HEK293 (cell line): ENCODE results near the gene BTBD8.

ENCODE experiments used
- CTCF ChIA-PET: fragments of 350-600 bp; formaldehyde crosslinking; extraction: SDS; loops from one replicate; lab custom pipeline; 2021; ENCODE audit warnings: antibody characterized with exemption; lab: Yijun Ruan, JAX
- POLR2A ChIA-PET: fragments of 300-600 bp; formaldehyde crosslinking; extraction: SDS; loops from one replicate; lab custom pipeline; 2020; ENCODE audit warnings: antibody characterized with exemption, inconsistent platforms; lab: Yijun Ruan, JAX
- H3K27ac ChIP-seq: fragments of 200-500 bp; sonication (Bioruptor generic); 2 replicates; pipeline ENCODE4 v1.5.1; 2014; ENCODE audit warnings: low read depth, low read length, control low read depth, inconsistent platforms; ENCODE audit errors: extremely low read depth
- H3K36me3 ChIP-seq, 2 experiments: fragments of 200-500 bp in 1 of 2; sonication (Bioruptor generic) in 1 of 2; 1 replicate in 1 of 2; 2 replicates in 1 of 2; pipeline ENCODE4 v1.5.1; 2014 to 2017; ENCODE audit warnings: inconsistent platforms in 2 of 2, low read length in 2 of 2; ENCODE audit not compliant: control insufficient read depth in 2 of 2, insufficient read depth in 1 of 2
- H3K4me1 ChIP-seq: fragments of 200-500 bp; sonication (Bioruptor generic); 2 replicates; pipeline ENCODE4 v1.5.1; 2014; ENCODE audit warnings: mild to moderate bottlenecking, low read length, inconsistent platforms; ENCODE audit not compliant: control insufficient read depth, insufficient read depth
- H3K4me3 ChIP-seq: 2 replicates; pipeline ENCODE4 v1.5.1; 2011; ENCODE audit warnings: low read depth, mild to moderate bottlenecking, control low read depth, low read length, moderate library complexity
- H3K9me3 ChIP-seq: fragments of 200-500 bp; sonication (Bioruptor generic); 2 replicates; pipeline ENCODE4 v1.5.1; 2014; ENCODE audit warnings: low read depth, low read length, inconsistent platforms; ENCODE audit not compliant: control insufficient read depth, insufficient read depth
- BCL11A ChIP-seq: fragments of 450-650 bp; formaldehyde crosslinking; IDR thresholded peaks from 2 replicates; pipeline ENCODE4 v1.5.1; 2016; ENCODE audit warnings: low read depth, missing biosample characterization, missing genetic modification characterization
- GLI2 ChIP-seq: fragments of 450-650 bp; formaldehyde crosslinking; IDR thresholded peaks from 2 replicates; pipeline ENCODE4; 2017; ENCODE audit warnings: missing biosample characterization, missing genetic modification characterization, low read depth, borderline replicate concordance
- MEIS1 ChIP-seq: sonication (generic); formaldehyde crosslinking; IDR thresholded peaks from 2 replicates; pipeline ENCODE4 v1.8.1; 2022; ENCODE audit warnings: missing genetic modification reagents, mild to moderate bottlenecking, borderline replicate concordance
- PRDM1 ChIP-seq: fragments of 450-650 bp; formaldehyde crosslinking; IDR thresholded peaks from 2 replicates; pipeline ENCODE4; 2016; ENCODE audit warnings: missing biosample characterization, missing genetic modification characterization
- RBAK ChIP-seq: fragments of 450-650 bp; formaldehyde crosslinking; IDR thresholded peaks from 2 replicates; pipeline ENCODE4 v1.5.1; 2016; ENCODE audit warnings: missing biosample characterization, missing genetic modification characterization
- ZNF155 ChIP-seq: fragments of 450-650 bp; formaldehyde crosslinking; IDR thresholded peaks from 2 replicates; pipeline ENCODE4 v1.5.1; 2016; ENCODE audit warnings: missing biosample characterization, missing genetic modification characterization
- ZNF169 ChIP-seq: fragments of 450-650 bp; formaldehyde crosslinking; IDR thresholded peaks from 2 replicates; pipeline ENCODE4 v1.5.1; 2016; ENCODE audit warnings: missing biosample characterization, missing genetic modification characterization
- ZNF239 ChIP-seq: fragments of 450-650 bp; formaldehyde crosslinking; IDR thresholded peaks from 2 replicates; pipeline ENCODE4 v1.5.1; 2016; ENCODE audit warnings: missing biosample characterization, missing genetic modification characterization
- ZNF274 ChIP-seq, 2 experiments: fragments of 200-500 bp in 1 of 2; fragments of 450-650 bp in 1 of 2; sonication (Bioruptor generic) in 1 of 2; formaldehyde crosslinking in 1 of 2; IDR thresholded peaks; 2 replicates each; pipeline versions ENCODE4 v1.5.1 to v1.6.1; 2014 to 2016; ENCODE audit warnings: borderline replicate concordance in 1 of 2, inconsistent platforms in 1 of 2, low read length in 1 of 2, missing biosample characterization in 1 of 2, missing genetic modification characterization in 1 of 2
- ZNF423 ChIP-seq: fragments of 450-650 bp; formaldehyde crosslinking; IDR thresholded peaks from 2 replicates; pipeline ENCODE4 v1.5.1; 2016; ENCODE audit warnings: missing biosample characterization, missing genetic modification characterization
- ZNF510 ChIP-seq: fragments of 450-650 bp; formaldehyde crosslinking; IDR thresholded peaks from 2 replicates; pipeline ENCODE4 v1.5.1; 2018; ENCODE audit warnings: mild to moderate bottlenecking, missing genetic modification characterization, missing biosample characterization; ENCODE audit not compliant: insufficient replicate concordance
- ZNF544 ChIP-seq: fragments of 450-650 bp; formaldehyde crosslinking; IDR thresholded peaks from 2 replicates; pipeline ENCODE4 v1.5.0; 2017; ENCODE audit warnings: missing biosample characterization, missing genetic modification characterization
- ZNF549 ChIP-seq: fragments of 450-650 bp; IDR thresholded peaks from 2 replicates; pipeline ENCODE4 v1.5.1; 2018; ENCODE audit warnings: missing biosample characterization, missing genetic modification characterization, mild to moderate bottlenecking, inconsistent platforms, moderate library complexity
- ZNF558 ChIP-seq: fragments of 450-650 bp; formaldehyde crosslinking; IDR thresholded peaks from 2 replicates; pipeline ENCODE4 v1.5.1; 2016; ENCODE audit warnings: missing biosample characterization, missing genetic modification characterization
- ZNF560 ChIP-seq: fragments of 450-650 bp; formaldehyde crosslinking; IDR thresholded peaks from 2 replicates; pipeline ENCODE4 v1.5.1; 2017; ENCODE audit warnings: missing biosample characterization, missing genetic modification characterization, borderline replicate concordance
- ZNF585B ChIP-seq: fragments of 450-650 bp; formaldehyde crosslinking; IDR thresholded peaks from 2 replicates; pipeline ENCODE4 v1.5.1; 2016; ENCODE audit warnings: missing biosample characterization, missing genetic modification characterization
- ZNF654 ChIP-seq: fragments of 450-650 bp; formaldehyde crosslinking; IDR thresholded peaks from 2 replicates; pipeline ENCODE4 v1.5.1; 2016; ENCODE audit warnings: low read depth, missing biosample characterization, missing genetic modification characterization
- ZNF792 ChIP-seq: fragments of 450-650 bp; formaldehyde crosslinking; IDR thresholded peaks from 2 replicates; pipeline ENCODE4 v1.5.1; 2016; ENCODE audit warnings: missing biosample characterization, missing genetic modification characterization
- ZSCAN30 ChIP-seq: fragments of 450-650 bp; IDR thresholded peaks from 2 replicates; pipeline ENCODE4 v1.5.1; 2018; ENCODE audit warnings: missing biosample characterization, mild to moderate bottlenecking, missing genetic modification characterization, moderate library complexity
- ZXDB ChIP-seq: fragments of 450-650 bp; formaldehyde crosslinking; IDR thresholded peaks from 2 replicates; pipeline ENCODE4 v1.5.1; 2016; ENCODE audit warnings: missing biosample characterization, missing genetic modification characterization
- TF ChIP-seq, protein P1 (sequence below): fragments of 450-650 bp; formaldehyde crosslinking; IDR thresholded peaks from 2 replicates; pipeline ENCODE4 v1.5.1; 2016; ENCODE audit warnings: missing biosample characterization, missing genetic modification characterization, borderline replicate concordance
- TF ChIP-seq, protein P2 (sequence below): fragments of 450-650 bp; formaldehyde crosslinking; IDR thresholded peaks from 2 replicates; pipeline ENCODE4 v1.5.1; 2016; ENCODE audit warnings: missing biosample characterization, missing genetic modification characterization

The BTBD8 gene

DNA sequence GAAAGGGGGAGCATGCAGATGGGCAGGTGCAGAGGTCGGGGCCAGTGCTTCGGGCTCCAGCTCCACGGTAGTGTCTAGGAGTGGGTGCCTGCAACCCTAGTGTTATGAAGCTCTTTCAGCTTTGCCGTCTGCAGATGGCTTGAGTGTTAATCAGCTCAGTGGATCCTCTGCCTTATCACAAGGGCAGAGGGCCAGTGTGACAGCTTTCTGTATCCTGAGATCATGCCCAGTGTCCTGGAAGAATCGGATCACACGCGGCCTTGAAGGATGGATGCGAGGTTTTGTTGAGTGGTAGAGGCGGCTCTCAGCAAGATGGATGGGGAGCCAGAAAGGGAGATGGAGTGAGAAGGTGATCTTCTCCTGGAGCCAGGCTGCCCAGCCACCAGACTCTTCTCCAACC is 112.1 kb downstream of the BTBD8 start (continued):
- TF ChIP-seq MEIS1 (CRISPR knock-in tag) (no peak), RBAK (no peak), PRDM1 (no peak)

DNA sequence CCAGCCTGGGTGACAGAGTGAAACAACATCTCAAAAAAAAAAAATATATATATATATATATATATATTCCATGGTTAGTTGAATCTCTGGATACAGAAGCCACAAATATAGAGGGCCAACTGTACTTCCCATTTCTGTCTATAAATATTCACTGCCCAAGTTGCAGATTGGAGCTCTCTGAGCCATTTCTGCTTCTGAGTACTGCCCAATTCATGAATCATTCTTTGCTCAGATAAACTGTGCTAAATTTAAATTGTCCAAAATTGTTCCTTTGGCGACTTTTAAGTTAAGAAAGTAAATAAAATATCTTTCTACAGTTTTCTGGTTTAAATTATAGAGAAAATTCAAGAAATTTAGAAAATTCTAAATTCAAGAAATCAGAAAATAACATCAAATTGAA is 114.4 kb downstream of the BTBD8 start:
- H3K4me1 ChIP-seq, result no peaks in the 10 kb centered on the region
- ChIA-PET CTCF (no interaction called here), POLR2A (no interaction called here)
- no peaks in the 10 kb centered on the region for H3K36me3 ChIP-seq
- no peak overlapping the region for H3K4me3 ChIP-seq
- no peak overlapping the region for H3K27ac ChIP-seq
- TF ChIP-seq ZNF549 (tag by site-specific recombination) (peak; percentile 84), BCL11A (tag by site-specific recombination) (no peak), PRDM1 (no peak)
- TF ChIP-seq, protein P1, sequence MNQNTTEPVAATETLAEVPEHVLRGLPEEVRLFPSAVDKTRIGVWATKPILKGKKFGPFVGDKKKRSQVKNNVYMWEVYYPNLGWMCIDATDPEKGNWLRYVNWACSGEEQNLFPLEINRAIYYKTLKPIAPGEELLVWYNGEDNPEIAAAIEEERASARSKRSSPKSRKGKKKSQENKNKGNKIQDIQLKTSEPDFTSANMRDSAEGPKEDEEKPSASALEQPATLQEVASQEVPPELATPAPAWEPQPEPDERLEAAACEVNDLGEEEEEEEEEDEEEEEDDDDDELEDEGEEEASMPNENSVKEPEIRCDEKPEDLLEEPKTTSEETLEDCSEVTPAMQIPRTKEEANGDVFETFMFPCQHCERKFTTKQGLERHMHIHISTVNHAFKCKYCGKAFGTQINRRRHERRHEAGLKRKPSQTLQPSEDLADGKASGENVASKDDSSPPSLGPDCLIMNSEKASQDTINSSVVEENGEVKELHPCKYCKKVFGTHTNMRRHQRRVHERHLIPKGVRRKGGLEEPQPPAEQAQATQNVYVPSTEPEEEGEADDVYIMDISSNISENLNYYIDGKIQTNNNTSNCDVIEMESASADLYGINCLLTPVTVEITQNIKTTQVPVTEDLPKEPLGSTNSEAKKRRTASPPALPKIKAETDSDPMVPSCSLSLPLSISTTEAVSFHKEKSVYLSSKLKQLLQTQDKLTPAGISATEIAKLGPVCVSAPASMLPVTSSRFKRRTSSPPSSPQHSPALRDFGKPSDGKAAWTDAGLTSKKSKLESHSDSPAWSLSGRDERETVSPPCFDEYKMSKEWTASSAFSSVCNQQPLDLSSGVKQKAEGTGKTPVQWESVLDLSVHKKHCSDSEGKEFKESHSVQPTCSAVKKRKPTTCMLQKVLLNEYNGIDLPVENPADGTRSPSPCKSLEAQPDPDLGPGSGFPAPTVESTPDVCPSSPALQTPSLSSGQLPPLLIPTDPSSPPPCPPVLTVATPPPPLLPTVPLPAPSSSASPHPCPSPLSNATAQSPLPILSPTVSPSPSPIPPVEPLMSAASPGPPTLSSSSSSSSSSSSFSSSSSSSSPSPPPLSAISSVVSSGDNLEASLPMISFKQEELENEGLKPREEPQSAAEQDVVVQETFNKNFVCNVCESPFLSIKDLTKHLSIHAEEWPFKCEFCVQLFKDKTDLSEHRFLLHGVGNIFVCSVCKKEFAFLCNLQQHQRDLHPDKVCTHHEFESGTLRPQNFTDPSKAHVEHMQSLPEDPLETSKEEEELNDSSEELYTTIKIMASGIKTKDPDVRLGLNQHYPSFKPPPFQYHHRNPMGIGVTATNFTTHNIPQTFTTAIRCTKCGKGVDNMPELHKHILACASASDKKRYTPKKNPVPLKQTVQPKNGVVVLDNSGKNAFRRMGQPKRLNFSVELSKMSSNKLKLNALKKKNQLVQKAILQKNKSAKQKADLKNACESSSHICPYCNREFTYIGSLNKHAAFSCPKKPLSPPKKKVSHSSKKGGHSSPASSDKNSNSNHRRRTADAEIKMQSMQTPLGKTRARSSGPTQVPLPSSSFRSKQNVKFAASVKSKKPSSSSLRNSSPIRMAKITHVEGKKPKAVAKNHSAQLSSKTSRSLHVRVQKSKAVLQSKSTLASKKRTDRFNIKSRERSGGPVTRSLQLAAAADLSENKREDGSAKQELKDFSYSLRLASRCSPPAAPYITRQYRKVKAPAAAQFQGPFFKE, result no peak
- no peaks in the 10 kb centered on the region for H3K9me3 ChIP-seq

DNA sequence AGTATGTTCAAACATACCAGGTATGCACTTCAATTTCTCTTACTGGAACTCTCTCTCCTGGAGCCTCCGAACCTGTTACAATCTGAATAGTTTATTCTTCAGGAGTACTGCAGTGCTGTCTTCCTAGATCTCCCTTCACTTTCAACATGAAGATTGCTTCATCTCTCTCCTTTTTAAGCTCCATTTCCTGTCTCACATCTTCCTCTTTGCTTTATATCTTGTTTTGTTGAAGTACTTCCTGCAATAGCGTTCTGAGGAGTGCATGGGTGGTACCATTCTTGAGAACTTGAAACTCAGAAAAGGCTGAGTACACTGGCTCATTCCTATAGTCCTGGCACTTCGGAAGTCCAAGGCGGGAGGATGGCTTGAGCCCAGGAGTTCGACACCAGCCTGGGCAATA is 121.8 kb downstream of the BTBD8 start:
- H3K9me3 ChIP-seq, result no peaks in the 10 kb centered on the region
- H3K4me1 ChIP-seq, result no peaks in the 10 kb centered on the region
- CTCF ChIA-PET, result no interaction called here
- POLR2A ChIA-PET, result no interaction called here
- no peak overlapping the region for H3K27ac ChIP-seq
- no peak overlapping the region for H3K4me3 ChIP-seq
- H3K36me3 ChIP-seq, result no peaks in the 10 kb centered on the region
- TF ChIP-seq ZSCAN30 (tag by site-specific recombination) (no peak), ZNF558 (no peak), ZNF585B (tag by site-specific recombination) (no peak), ZNF510 (tag by site-specific recombination) (no peak), ZXDB (tag by site-specific recombination) (no peak), ZNF239 (tag by site-specific recombination) (no peak), ZNF169 (no peak), ZNF792 (tag by site-specific recombination) (no peak), ZNF274 (IDR thresholded peaks at IDR 0.05; ENCODE audit: low read length) (no peak), ZNF274 (tag by site-specific recombination; IDR thresholded peaks at IDR 0.05; ENCODE audit: borderline replicate concordance) (no peak), ZNF155 (tag by site-specific recombination) (no peak), ZNF423 (no peak), GLI2 (no peak), ZNF544 (tag by site-specific recombination) (no peak), ZNF654 (tag by site-specific recombination) (no peak), ZNF560 (tag by site-specific recombination) (no peak)
- TF ChIP-seq, protein P2, sequence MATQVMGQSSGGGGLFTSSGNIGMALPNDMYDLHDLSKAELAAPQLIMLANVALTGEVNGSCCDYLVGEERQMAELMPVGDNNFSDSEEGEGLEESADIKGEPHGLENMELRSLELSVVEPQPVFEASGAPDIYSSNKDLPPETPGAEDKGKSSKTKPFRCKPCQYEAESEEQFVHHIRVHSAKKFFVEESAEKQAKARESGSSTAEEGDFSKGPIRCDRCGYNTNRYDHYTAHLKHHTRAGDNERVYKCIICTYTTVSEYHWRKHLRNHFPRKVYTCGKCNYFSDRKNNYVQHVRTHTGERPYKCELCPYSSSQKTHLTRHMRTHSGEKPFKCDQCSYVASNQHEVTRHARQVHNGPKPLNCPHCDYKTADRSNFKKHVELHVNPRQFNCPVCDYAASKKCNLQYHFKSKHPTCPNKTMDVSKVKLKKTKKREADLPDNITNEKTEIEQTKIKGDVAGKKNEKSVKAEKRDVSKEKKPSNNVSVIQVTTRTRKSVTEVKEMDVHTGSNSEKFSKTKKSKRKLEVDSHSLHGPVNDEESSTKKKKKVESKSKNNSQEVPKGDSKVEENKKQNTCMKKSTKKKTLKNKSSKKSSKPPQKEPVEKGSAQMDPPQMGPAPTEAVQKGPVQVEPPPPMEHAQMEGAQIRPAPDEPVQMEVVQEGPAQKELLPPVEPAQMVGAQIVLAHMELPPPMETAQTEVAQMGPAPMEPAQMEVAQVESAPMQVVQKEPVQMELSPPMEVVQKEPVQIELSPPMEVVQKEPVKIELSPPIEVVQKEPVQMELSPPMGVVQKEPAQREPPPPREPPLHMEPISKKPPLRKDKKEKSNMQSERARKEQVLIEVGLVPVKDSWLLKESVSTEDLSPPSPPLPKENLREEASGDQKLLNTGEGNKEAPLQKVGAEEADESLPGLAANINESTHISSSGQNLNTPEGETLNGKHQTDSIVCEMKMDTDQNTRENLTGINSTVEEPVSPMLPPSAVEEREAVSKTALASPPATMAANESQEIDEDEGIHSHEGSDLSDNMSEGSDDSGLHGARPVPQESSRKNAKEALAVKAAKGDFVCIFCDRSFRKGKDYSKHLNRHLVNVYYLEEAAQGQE (tag by site-specific recombination), result no peak
